ENCODE results near the gene CDKAL1. TPM values are rescaled to one million over a fixed set of nuclear protein-coding genes. Genes with fewer than 3 reads are reported as not detected.

Gene CDKAL1
- total and polyA plus RNA-seq, 10 of the 15 experiments (the other 5 are each of a cell fraction or from before 2014, with no cell fraction given) = 10.7 to 26.9 (median 17.3) TPM

- TF ChIP-seq E2F4 (IDR thresholded peaks at IDR 0.05; ENCODE audit: low read depth, low read length) (no peak), SMARCA5 (IDR thresholded peaks at IDR 0.05) (no peak), NR2F1 (conservative IDR thresholded peaks at IDR 0.05) (no peak), RCOR1 (conservative IDR thresholded peaks at IDR 0.05; ENCODE audit: low read depth, low read length) (no peak), ZBED1 (IDR thresholded peaks at IDR 0.05; ENCODE audit: borderline replicate concordance) (no peak), NFIC (IDR thresholded peaks at IDR 0.05; ENCODE audit: low read depth, low read length) (peak; percentile 13; the same call in 1 of the 2 replicates), NR2C2 (IDR thresholded peaks at IDR 0.05; ENCODE audit: borderline replicate concordance, control insufficient read depth, insufficient read length, low read depth) (no peak), POLR2A (IDR thresholded peaks at IDR 0.05; ENCODE audit: low read depth, low read length) (no peak), SIN3A (IDR thresholded peaks at IDR 0.05; ENCODE audit: low read depth, low read length) (no peak)
Observed at GRCh38 chr6:20564269-20564668, 30.0 kb downstream of the CDKAL1 start (continued).

GRCh38 chr6:20564777-20565176 lies 30.5 kb downstream of the CDKAL1 start:
- intact Hi-C loops (cut with micrococcal nuclease; ENCODE audit: unreplicated experiment) = loop anchor here (1.0 to 10.0 kb wide), 6 partner anchors 140 to 1370 kb away; no protein-coding TSS in a partner anchor
- H3K4me1 ChIP-seq (ENCODE audit: control insufficient read depth, insufficient read depth, low read length) = peaks cover 5% of the 10 kb centered on the region
- no peaks in the 10 kb centered on the region for H3K27me3 ChIP-seq (replicated peaks in 1 of 2; ENCODE audit: control insufficient read depth in 2 of 2, insufficient read depth in 2 of 2, low read length in 1 of 2)
- POLR2A ChIA-PET = interaction anchor here (0.6 to 1.8 kb wide), 5 partner anchors 371 to 1030 kb away, joined by 3 to 7 read pairs (median 4); partner anchors contain the start of gene SOX4
- H3K79me2 ChIP-seq (ENCODE audit: control insufficient read depth, insufficient read depth, low read length) = no peaks in the 10 kb centered on the region; the same call in 1 of the 2 replicates
- DNase-seq (ENCODE audit: low read depth, low spot score) (peak; percentile 19), ATAC-seq (peak; percentile 81), FAIRE-seq (no peak)
- H3K9me3 ChIP-seq (replicated peaks; ENCODE audit: control insufficient read depth, insufficient read depth, low read length) = no peaks in the 10 kb centered on the region; the same call in 2 of the 3 replicates
- CTCF ChIA-PET = interaction anchor here (0.6 to 5.9 kb wide), 33 partner anchors 9 to 1536 kb away, joined by 3 to 137 read pairs (median 3); partner anchors contain the start of gene SOX4
- in situ Hi-C loops (cut with MboI) = loop anchor here (5.0 to 25.0 kb wide), 3 partner anchors 873 to 1373 kb away; no protein-coding TSS in a partner anchor
- H3K27ac ChIP-seq (ENCODE audit: control insufficient read depth, insufficient read depth) = peak overlapping the region; percentile 61
- no peak overlapping the region for H3K9ac ChIP-seq (ENCODE audit: control insufficient read depth, insufficient read depth, low read length)
- BruUV-seq (replicated peaks) = no TSS peak
- SMC1A ChIA-PET (ENCODE audit: uncharacterized antibody, unreplicated experiment) = interaction anchor here (0.6 to 5.6 kb wide), 36 partner anchors 9 to 1495 kb away, joined by 3 to 62 read pairs (median 4); partner anchors contain the start of gene SOX4
- RAD21 ChIA-PET (ENCODE audit: unreplicated experiment) = interaction anchor here (0.6 to 4.2 kb wide), 31 partner anchors 9 to 1461 kb away, joined by 3 to 83 read pairs (median 4); partner anchors contain the start of gene SOX4
- no peak overlapping the region for H2AFZ ChIP-seq (ENCODE audit: control insufficient read depth, low read depth, low read length)
- 3% methylated on average over 2 of the region's 2 CpGs for WGBS (ENCODE audit: insufficient coverage, insufficient replicate concordance, low lambda C conversion rate, missing lambda C conversion rate)
- H3K4me3 ChIP-seq = no peak overlapping the region; the same call in 1 of the 2 replicates
- no peaks in the 10 kb centered on the region for H4K20me1 ChIP-seq (ENCODE audit: control insufficient read depth, insufficient read depth)
- H3K4me2 ChIP-seq (ENCODE audit: control insufficient read depth, insufficient read depth) = peak overlapping the region; percentile 64; the same call in 1 of the 2 replicates
- peaks cover 0 to 2% of the 10 kb centered on the region in 2 experiments; a peak in 2 of 4 replicates for H3K36me3 ChIP-seq (ENCODE audit: control insufficient read depth in 2 of 2, insufficient read depth in 2 of 2, low read length in 1 of 2)
- TF ChIP-seq, protein P1, sequence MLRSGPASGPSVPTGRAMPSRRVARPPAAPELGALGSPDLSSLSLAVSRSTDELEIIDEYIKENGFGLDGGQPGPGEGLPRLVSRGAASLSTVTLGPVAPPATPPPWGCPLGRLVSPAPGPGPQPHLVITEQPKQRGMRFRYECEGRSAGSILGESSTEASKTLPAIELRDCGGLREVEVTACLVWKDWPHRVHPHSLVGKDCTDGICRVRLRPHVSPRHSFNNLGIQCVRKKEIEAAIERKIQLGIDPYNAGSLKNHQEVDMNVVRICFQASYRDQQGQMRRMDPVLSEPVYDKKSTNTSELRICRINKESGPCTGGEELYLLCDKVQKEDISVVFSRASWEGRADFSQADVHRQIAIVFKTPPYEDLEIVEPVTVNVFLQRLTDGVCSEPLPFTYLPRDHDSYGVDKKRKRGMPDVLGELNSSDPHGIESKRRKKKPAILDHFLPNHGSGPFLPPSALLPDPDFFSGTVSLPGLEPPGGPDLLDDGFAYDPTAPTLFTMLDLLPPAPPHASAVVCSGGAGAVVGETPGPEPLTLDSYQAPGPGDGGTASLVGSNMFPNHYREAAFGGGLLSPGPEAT (IDR thresholded peaks at IDR 0.05; ENCODE audit: low read depth) = no peak
- TF ChIP-seq REST (IDR thresholded peaks at IDR 0.05; ENCODE audit: low read depth, low read length) (no peak), RUNX3 (IDR thresholded peaks at IDR 0.05; ENCODE audit: low read length) (peak; percentile 65), NFIC (IDR thresholded peaks at IDR 0.05; ENCODE audit: low read depth, low read length) (peak; percentile 27), HCFC1 (IDR thresholded peaks at IDR 0.05; ENCODE audit: low read length) (no peak), GATAD2B (conservative IDR thresholded peaks at IDR 0.05; ENCODE audit: low read depth) (no peak)
- TF ChIP-seq, protein P2, sequence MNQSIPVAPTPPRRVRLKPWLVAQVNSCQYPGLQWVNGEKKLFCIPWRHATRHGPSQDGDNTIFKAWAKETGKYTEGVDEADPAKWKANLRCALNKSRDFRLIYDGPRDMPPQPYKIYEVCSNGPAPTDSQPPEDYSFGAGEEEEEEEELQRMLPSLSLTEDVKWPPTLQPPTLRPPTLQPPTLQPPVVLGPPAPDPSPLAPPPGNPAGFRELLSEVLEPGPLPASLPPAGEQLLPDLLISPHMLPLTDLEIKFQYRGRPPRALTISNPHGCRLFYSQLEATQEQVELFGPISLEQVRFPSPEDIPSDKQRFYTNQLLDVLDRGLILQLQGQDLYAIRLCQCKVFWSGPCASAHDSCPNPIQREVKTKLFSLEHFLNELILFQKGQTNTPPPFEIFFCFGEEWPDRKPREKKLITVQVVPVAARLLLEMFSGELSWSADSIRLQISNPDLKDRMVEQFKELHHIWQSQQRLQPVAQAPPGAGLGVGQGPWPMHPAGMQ (IDR thresholded peaks at IDR 0.05; ENCODE audit: borderline replicate concordance) = no peak
